Measurements from ENCODE around the gene ZMYND12. TPM values are rescaled to one million over a fixed set of nuclear protein-coding genes. Genes with fewer than 3 reads are reported as not detected.
"Not testable (repeated sequence)": the region's sequence is repeated elsewhere in the genome, so short reads cannot be mapped to it uniquely, and the experiment has no call there.

Gene ZMYND12
- polyA plus RNA-seq, 1 experiment, result 0.36 TPM

DNA sequence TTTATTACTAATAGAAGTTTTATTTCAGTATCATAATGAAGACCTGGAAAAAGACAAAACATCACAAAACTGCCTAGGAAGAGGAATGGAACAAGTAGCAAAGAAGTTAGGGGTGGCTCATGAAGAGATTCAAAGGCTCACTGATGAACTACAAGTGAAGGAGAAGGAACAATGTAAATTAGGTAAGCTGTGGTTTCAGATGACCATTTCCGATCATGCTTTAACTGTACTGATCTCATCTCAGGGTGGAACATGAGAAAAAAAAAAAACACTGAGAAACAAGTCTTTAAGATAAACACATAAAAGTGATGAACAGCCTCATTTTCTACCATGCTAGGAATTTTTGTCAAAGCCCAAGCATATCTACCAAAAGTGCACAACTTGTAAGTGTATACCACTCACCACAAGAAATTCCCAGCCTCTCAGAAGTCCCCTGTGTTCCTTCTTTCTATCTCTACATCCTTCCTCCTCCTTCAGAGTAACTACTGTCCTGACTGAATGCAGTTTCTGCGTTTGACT, 26.9 kb upstream of the ZMYND12 start:
- TF ChIP-seq, protein P1, sequence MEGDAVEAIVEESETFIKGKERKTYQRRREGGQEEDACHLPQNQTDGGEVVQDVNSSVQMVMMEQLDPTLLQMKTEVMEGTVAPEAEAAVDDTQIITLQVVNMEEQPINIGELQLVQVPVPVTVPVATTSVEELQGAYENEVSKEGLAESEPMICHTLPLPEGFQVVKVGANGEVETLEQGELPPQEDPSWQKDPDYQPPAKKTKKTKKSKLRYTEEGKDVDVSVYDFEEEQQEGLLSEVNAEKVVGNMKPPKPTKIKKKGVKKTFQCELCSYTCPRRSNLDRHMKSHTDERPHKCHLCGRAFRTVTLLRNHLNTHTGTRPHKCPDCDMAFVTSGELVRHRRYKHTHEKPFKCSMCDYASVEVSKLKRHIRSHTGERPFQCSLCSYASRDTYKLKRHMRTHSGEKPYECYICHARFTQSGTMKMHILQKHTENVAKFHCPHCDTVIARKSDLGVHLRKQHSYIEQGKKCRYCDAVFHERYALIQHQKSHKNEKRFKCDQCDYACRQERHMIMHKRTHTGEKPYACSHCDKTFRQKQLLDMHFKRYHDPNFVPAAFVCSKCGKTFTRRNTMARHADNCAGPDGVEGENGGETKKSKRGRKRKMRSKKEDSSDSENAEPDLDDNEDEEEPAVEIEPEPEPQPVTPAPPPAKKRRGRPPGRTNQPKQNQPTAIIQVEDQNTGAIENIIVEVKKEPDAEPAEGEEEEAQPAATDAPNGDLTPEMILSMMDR (IDR thresholded peaks at IDR 0.05; ENCODE audit: low read depth, low read length), result no peak
- CTCF ChIA-PET, result no interaction called here
- POLR2A ChIA-PET, result no interaction called here
- Histone ChIP-seq H3K27me3 (ENCODE audit: control insufficient read depth, insufficient read depth, low read length) (no peaks in the 10 kb centered on the region), H3K27ac (ENCODE audit: low read depth, low read length) (no peak overlapping the region), H3K4me3 (ENCODE audit: low read depth, low read length) (no peak overlapping the region), H3K9me3 (ENCODE audit: control insufficient read depth, insufficient read depth, low read length) (no peaks in the 10 kb centered on the region)
- no peak for DNase-seq (ENCODE audit: low read depth, low spot score)

DNA sequence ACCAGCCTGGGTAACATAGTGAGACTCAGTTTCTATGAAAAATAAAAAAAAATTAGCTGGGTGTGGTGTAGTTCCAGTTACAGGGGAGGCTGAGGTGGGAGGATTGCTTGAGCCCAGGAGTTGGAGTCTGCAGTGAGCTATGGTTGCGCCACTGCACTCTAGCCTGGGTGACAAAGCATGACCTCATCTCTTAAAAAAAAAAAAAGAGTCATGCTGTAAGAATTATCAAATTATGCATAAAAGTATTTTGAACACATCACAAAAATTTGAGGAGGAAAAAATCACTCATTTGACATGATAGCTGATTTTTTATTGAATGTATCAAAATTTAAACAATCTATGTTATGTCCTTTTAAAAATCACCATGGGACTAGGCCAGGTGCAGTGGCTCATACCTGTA, 25.1 kb upstream of the ZMYND12 start:
- ChIA-PET POLR2A (no interaction called here), CTCF (no interaction called here)
- Histone ChIP-seq H3K27ac (ENCODE audit: low read depth, low read length) (no peak overlapping the region), H3K27me3 (ENCODE audit: control insufficient read depth, insufficient read depth, low read length) (no peaks in the 10 kb centered on the region), H3K4me3 (ENCODE audit: low read depth, low read length) (no peak overlapping the region), H3K9me3 (ENCODE audit: control insufficient read depth, insufficient read depth, low read length) (no peaks in the 10 kb centered on the region)
- DNase-seq (ENCODE audit: low read depth, low spot score), result no peak
- TF ChIP-seq, protein P1 (IDR thresholded peaks at IDR 0.05; ENCODE audit: low read depth, low read length), result no peak

DNA sequence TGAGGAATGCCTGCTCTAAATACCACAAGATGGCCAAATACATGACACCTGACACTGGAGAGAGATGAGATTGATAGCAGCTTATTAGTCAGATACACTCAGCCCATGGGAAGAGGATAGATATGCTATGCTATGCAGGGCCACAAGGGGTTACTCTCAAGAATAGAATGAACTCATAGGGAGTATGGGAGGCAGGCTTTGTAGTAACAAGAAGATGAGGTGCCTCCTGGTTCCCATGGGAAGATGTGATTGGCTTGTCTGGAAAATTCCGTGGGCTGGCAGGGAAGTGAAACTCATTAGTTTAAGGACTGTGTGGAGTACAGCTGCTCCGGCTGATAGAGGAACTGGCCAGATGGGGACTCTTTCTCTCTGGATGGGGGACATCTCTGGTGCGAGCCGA, 23.8 kb upstream of the ZMYND12 start:
- TF ChIP-seq, protein P1 (IDR thresholded peaks at IDR 0.05; ENCODE audit: low read depth, low read length), result peak; percentile 29
- Histone ChIP-seq H3K27me3 (ENCODE audit: control insufficient read depth, insufficient read depth, low read length) (no peaks in the 10 kb centered on the region), H3K4me3 (ENCODE audit: low read depth, low read length) (no peak overlapping the region), H3K9me3 (ENCODE audit: control insufficient read depth, insufficient read depth, low read length) (no peaks in the 10 kb centered on the region), H3K27ac (ENCODE audit: low read depth, low read length) (no peak overlapping the region)
- DNase-seq (ENCODE audit: low read depth, low spot score), result no peak
- ChIA-PET POLR2A (no interaction called here), CTCF (no interaction called here)

DNA sequence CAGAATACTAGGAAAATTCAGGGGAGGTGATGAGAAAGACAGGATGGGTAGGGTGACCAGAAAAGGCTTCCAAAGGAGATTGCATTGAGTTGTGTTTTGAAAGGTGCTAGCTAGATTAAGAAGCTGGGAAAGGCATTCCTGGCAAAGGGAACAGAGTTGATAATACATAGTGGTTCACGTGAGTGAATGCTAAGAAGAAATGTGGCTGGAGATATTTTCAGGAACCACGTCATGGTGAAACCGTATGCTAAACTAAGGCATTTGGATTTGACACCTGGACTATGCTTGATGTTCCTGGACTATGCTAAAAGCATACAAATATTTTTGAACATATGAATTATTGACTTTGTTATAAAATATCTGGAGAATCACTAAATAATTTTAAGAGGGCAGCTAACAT, 22.0 kb upstream of the ZMYND12 start:
- CTCF ChIA-PET, result no interaction called here
- no peak for DNase-seq (ENCODE audit: low read depth, low spot score)
- POLR2A ChIA-PET, result no interaction called here

DNA sequence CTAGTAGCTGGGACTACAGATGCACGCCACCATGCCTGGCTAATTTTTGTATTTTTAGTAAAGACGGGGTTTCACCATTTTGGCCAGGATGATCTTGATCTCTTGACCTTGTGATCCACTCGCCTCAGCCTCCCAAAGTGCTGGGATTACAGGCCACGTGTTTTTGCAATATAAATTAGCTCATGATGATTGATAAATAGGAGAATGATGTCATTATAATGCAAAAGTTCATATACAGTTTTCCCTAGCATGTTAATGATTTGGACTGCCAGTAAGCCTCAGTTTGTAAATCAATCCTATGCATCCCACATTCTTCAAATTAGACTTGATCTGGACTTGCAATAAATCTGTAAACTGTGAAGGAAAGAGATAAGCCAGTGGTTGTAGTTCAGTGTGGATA, 21.5 kb upstream of the ZMYND12 start:
- CTCF ChIA-PET; POLR2A ChIA-PET; H3K27me3 ChIP-seq (ENCODE audit: control insufficient read depth, insufficient read depth, low read length); H3K4me3 ChIP-seq (ENCODE audit: low read depth, low read length); H3K9me3 ChIP-seq (ENCODE audit: control insufficient read depth, insufficient read depth, low read length); H3K27ac ChIP-seq (ENCODE audit: low read depth, low read length); DNase-seq (ENCODE audit: low read depth, low spot score): not testable (repeated sequence)

More for the DNA sequence above, 22.0 kb upstream of the ZMYND12 start:
- H3K27ac ChIP-seq (ENCODE audit: low read depth, low read length), result no peak overlapping the region
- H3K4me3 ChIP-seq (ENCODE audit: low read depth, low read length), result no peak overlapping the region
- TF ChIP-seq, protein P1 (IDR thresholded peaks at IDR 0.05; ENCODE audit: low read depth, low read length), result no peak
- no peaks in the 10 kb centered on the region for H3K9me3 ChIP-seq (ENCODE audit: control insufficient read depth, insufficient read depth, low read length)
- H3K27me3 ChIP-seq (ENCODE audit: control insufficient read depth, insufficient read depth, low read length), result no peaks in the 10 kb centered on the region

DNA sequence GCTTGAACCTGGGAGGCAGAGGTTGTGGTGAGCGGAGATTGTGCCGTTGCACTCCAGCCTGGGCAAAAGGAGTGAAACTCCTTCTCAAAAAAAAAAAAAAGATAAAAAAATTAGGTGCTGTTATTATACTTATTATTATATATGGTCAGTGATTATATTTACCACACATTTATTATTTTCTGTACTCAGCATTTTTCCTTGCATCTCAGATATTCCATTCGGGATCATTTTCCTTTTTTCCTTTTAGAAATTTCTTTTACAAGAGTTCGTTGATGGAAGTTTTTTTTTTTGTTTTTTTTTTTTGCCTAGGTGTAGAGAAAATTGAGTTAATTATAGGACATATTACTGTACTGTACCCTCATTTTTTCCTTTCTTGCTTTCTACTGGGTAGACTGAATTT, 20.8 kb upstream of the ZMYND12 start:
- Histone ChIP-seq H3K4me3 (ENCODE audit: low read depth, low read length) (no peak overlapping the region), H3K27ac (ENCODE audit: low read depth, low read length) (no peak overlapping the region), H3K9me3 (ENCODE audit: control insufficient read depth, insufficient read depth, low read length) (no peaks in the 10 kb centered on the region), H3K27me3 (ENCODE audit: control insufficient read depth, insufficient read depth, low read length) (no peaks in the 10 kb centered on the region)
- ChIA-PET POLR2A (no interaction called here), CTCF (no interaction called here)
- TF ChIP-seq, protein P1 (IDR thresholded peaks at IDR 0.05; ENCODE audit: low read depth, low read length), result no peak
- no peak for DNase-seq (ENCODE audit: low read depth, low spot score)
